GM18870 (cell line): ENCODE data around the gene UVSSA.
"Not testable (repeated sequence)": the region's sequence is repeated elsewhere in the genome, so short reads cannot be mapped to it uniquely, and the experiment has no call there.

ENCODE experiments used
- ATAC-seq: cut with Tn5 transposase; IDR thresholded peaks from one replicate; pipeline ENCODE4 v1.9.1; 2021; ENCODE audit warnings: moderate library complexity; ENCODE audit not compliant: unreplicated experiment

UVSSA gene

DNA sequence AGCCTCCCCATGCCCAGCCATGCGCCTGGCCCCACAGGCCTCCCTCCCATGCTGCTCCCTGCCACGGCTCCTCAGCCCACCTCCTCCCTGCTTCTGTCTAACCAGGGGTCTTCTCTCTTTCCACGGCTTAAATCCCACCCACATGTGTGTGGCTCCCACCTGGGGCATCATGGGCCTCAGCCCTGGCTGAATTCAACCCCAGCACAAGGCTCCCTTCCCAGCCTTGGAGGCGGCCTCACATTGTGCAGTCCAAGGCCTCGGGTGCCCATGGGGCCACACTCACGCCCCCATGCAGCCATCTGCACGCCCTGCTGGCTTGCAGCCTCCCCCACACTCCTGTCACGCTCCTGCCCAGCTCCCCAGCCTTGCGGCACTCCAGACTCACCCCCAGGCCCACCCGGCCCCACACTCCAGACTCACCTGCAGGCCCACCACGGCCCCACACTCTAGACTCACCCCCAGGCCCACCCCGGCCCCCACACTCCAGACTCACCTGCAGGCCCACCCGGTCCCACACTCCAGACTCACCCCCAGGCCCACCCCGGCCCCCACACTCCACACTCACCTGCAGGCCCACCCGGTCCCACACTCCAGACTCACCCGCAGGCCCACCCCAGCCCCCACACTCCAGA is 30.4 kb upstream of the UVSSA start:
- ATAC-seq: no peak

DNA sequence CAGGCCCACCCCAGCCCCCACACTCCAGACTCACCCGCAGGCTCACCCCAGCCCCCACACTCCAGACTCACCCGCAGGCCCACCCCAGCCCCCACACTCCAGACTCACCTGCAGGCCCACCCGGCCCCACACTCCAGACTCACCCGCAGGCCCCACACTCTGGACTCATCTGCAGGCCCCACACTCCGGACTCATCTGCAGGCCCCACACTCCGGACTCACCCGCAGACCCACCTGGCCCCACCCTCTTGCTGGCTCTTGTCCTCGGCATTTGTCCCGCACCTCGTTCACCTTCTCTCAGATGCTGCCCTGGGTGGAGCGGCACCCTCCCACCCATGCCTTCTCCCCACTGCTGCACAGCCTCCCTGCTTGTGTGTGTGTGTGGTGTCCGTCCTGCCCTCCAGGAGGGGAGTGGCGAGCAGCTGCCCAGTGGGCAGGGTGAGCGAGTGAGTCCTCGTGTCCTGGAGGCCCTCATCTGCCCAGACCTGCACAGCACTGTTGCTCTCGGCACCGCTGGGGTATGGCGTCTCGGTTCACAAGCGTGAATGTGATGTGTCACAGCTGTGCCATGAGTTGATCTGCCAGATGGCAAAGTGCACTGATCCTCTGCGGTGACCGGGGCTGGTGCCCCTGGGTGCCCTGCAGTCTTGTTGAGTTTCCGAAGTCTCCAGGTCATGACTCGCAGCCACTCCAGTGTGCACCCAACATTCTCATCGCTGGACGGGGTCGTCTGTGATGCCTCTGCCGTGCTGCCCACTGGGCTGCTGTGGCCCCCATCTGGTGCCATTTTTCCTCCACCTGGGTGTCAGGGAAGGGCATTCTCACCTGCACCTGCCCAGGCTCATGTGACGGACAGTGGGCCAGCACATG is 29.6 kb upstream of the UVSSA start:
- ATAC-seq: no peak

DNA sequence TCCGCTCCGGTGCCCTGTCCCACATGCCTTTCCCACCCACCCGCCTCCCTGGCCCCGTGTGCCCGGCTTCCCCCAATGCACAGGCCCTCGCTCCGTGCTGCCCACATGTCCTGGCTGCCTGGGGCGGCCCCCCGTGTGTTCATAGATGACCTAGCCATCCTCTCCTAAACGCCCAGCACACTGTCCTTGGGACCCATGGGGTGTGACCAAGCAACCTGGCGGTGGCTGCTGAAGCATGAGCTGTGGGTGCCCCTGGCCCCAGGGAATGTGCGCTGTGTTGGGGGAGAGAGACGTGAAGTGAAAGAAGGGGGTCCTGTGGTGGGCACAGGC is 29.0 kb upstream of the UVSSA start:
- no peak for ATAC-seq

DNA sequence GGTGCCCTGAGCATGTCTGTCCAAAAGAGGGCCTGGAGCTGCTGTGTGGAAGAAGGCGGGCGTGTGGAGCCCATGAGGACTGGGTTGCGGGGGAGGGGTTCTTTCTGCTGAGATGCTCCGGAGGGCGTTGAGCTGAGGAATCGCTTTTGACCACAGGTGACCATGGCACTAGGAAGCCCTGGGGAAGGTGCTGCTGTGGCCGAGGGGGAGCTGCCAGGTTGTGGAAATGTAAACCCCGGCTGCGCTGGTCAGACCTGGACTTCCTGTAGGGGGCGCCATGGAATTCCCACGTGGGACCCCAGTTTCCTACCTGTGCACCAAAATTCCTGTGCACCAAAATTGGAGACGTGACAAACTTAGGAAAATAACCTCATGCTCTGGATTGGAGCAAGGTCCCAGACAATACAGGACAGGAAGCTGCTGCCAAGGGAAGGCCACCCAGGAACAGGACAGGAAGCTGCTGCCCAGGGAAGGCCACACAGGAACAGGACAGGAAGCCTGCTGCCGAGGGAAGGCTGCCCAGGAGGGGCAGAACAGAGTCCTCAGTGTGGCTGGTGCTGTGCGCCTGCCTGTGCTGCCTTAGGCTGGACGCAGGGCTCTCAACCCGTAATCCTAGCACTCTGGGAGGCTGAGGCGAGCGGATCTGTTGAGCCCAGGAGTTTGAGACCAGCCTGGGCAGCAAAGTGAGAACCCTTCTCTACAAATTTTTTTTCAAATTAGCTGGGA is 28.4 kb upstream of the UVSSA start:
- no peak for ATAC-seq

DNA sequence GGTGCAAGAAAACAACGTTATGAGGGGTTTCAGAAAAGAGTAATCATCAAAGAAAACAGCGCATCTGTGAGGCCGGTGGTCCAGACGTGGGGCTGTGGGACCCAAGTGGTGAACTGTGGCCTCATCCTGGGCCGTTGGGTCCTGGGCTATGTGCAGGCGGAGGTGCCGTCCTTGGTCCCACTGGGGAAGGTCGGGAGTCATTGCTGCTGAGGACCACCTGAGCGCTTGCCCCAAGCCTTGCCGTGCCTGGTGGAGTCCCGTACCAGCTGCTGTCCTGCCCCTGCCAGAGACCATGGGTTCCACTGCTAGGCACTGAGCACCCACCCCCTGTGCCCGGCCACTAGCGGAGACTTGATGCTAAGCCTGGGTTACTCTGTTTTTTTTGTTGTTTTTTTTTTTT is 25.5 kb upstream of the UVSSA start:
- ATAC-seq: no peak

DNA sequence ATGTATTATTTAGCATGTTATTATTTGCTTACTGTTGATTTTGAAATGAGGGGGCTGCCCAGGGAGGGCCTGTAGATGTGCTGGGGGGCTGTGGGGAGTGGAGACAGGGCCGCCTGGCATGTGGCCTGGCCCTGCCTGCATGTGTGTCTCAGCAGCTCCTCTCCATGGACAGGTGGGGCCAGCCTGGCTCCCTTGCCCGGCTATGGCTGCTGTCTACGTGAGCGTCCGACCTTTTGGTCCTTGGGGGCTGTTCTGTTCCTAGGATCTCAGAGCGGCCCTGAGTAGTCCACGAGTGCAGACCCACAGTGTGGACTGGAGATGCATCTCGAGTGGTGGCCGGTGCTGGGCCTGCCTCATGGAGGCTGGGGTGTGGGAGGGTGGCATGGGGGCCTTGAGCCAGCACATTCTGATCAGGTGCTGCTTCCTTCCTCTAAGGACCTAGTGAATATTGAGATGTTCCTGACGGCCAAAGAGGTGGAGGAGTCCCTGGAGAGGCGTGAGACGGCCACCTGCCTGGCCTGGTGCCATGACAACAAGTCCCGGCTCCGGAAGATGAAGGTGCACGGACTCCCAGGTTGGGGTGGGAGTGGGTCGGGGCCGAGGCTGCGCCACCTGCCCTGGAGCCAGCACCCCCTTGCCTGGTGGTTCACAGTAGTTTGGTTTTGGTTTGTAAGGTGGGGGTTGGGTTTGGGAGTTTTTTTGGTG is 24.9 kb upstream of the UVSSA start:
- ATAC-seq: no peak

DNA sequence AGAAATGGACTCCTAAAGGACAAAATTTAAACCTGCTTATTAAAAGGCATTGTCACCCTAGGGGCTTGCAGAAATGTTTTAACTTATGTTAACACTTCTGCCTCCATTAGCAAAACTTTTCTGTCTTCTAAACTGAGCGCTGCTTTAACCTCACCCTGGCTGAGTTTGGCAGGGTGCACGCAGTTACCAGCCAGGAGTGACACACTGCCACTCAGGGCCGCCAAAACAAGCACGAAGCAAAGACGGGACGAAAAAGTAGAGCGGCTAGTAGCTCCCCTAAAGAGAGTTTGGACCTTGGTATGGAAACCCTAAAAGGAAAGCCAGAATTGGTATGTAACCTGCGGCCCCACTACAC is 23.8 kb upstream of the UVSSA start:
- no peak for ATAC-seq

DNA sequence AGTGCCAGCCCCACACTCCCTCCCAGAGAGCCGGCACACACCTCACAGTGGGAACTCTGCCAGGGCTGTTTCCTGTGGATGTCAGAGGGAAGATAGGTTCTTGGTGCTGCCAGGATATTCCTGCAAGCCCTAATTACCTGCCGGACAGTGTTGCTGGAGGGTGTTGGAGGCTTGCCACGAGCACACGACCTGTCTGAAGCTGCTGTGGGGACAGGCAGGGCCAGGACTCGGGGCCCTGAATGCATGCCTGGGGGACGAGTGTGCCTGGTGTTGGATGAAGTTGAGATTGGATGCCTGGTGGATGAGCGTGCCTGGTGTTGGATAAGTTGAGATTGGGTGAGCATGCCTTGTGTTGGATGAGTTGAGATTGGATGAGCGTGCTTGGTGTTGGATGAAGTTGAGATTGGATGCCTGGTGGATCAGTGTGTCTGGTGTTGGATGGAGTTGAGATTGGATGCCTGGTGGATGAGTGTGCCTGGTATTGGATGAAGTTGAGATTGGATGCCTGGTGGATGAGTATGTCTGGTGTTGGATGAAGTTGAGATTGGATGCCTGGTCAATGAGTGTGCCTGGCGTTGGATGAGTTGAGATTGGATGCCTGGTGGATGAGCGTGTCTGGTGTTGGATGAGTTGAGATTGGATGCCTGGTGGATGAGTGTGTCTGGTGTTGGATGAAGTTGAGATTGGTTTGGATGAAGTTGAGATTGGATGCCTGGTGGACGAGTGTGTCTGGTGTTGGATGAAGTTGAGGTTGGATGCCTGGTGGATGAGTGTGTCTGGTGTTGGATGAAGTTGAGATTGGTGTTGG is 23.2 kb upstream of the UVSSA start:
- no peak for ATAC-seq

DNA sequence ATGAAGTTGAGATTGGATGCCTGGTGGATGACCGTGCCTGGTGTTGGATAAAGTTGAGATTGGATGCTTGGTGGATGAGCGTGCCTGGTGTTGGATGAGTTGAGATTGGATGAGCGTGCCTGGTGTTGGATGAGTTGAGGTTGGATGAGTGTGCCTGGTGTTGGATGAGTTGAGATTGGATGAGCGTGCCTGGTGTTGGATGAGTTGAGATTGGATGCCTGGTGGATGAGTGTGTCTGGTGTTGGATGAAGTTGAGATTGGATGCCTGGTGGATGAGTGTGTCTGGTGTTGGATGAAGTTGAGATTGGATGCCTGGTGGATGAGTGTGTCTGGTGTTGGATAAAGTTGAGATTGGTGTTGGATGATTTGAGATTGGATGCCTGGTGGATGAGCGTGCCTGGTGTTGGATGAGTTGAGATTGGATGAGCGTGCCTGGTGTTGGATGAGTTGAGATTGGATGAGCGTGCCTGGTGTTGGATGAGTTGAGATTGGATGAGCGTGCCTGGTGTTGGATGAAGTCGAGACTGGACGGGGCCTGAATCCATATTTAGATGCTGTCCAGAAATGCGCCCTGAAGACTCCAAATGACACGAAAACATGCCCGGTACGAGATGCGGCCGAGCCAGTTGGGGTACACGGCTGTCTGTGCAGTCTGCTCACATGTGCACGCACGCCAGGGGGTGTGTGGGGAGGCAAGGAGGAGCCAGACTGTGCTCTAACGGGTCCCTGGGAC is 22.4 kb upstream of the UVSSA start:
- not testable (repeated sequence) for ATAC-seq

DNA sequence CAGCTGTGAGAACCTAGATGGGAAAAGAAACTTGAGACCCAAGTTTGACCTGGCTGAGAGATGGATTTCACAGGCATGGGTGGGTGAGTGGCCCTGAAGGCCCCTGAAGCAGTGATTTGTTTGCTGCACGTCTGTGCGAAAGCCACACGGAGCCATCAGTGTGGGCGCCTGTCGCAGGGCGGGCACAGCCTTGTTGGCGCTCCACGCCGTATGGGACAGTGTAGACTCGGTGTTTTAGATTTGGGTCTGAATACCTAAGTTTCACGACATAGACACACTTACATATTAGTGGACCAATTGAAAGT is 21.9 kb upstream of the UVSSA start:
- no peak for ATAC-seq

DNA sequence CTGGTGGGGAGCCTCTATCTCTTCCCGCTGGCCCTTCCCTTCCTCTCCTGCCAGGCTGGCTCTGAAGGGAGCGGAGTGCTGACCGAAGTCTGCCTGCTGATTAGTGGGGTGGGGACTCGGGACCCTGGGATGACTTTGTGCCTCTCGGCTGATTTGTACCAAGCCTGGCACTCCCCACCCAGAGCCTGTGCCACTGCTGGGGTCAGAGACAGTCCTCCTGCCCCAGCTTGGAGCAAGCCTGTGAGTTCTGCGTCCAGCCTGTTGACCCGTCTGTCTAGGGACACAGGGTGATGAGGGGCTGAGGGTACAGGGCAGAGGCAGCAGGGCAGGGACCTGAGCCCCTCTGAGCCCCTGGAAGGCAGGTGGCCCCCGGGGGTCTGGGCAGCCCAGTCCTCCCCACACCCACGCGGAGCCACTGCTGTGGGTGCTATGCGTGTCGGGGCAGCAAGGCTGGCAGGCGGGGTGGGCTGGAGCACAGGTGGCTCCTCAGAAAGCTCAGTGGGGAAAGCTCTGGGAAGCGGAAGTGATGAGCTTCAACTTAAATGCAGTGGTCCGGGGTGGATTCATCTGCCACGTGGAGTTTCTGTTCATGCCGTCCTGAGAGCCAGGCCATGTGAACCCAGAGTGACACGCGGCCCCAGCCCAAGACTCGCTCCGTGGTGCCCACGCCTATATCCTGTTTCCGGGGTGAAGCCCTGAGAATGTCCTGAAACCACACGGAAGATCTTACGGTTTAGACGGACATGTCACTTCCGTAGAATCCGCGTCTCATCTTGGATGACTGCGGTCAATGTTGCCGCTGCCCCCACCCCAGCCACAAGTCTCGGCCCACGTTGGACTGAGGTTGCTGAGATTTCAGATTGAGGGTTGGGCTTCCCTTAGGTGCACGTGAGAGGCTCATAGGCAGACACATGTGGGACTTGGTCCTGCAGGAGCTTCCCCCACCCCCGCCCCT is 21.1 kb upstream of the UVSSA start:
- no peak for ATAC-seq

DNA sequence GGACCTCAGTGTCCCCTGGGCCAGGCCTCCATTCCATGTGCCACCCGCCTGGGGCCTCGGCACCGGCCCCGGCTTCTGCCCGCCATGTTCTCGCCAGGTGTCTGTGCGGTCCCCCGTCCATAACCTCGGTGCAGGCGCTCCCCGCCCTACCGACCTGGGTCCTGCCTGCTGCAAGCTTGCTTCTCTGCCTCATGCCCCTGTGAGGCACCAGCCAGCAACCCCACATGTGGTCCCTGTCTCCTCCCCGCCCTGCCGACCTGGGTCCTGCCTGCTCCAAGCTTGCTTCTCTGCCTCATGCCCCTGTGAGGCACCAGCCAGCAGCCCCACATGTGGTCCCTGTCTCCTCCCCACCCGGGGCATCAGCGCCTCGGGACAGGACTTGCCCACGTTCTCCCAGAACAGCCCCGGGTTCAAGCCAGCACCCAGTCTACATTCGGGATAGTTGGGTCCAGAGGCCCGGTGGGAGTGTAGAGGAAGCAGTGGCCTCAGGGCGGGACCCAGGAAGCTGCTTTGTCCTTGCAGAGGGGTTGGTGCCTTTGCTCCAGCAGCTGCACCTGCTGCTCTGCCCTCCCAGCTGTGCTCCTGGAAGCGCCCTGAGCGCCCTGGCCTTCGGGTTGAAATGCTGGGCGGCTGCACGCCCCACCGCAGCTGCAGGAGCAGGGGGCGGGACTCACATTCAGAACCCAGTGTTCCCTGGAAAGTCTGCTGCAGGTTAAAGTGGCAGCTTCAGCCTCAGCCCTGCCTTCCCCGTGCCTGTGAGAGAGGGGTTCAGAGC is 20.1 kb upstream of the UVSSA start:
- no peak for ATAC-seq

DNA sequence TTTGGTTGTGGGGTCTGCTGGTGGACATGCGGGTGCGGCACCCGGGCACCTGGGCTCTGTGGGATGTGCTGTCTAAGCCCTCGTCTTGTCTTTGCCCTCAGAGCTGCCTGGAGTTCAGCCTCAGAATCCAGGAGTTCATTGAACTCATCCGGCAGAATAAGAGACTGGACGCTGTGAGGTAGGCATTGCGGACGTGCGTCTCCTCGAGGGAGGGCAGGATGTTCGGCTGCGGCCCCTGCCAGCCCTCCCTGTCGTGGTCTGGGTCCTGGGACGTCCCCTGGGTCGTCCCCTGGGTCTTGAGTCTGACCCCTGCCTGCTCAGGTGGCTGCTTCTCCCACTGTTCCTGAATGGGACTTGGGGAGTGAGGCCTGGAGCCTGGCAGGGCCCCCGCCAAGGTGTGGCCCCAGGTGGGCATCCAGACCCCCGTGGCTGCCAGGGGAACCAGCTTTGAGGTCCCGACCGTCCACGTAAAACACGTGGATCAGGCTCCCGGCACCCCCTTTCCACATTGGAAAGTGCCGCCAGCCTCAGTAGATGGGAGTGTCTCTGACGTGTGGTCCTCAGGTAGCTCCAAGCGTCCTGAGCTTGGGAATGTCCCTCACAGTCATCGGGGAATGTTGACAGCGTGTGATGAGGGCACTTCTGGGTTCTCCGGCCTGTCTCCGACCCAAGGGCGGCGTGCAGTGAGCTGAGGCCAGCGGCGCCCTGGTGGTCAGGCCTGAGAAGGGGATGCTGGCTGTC is 19.3 kb upstream of the UVSSA start:
- no peak for ATAC-seq

DNA sequence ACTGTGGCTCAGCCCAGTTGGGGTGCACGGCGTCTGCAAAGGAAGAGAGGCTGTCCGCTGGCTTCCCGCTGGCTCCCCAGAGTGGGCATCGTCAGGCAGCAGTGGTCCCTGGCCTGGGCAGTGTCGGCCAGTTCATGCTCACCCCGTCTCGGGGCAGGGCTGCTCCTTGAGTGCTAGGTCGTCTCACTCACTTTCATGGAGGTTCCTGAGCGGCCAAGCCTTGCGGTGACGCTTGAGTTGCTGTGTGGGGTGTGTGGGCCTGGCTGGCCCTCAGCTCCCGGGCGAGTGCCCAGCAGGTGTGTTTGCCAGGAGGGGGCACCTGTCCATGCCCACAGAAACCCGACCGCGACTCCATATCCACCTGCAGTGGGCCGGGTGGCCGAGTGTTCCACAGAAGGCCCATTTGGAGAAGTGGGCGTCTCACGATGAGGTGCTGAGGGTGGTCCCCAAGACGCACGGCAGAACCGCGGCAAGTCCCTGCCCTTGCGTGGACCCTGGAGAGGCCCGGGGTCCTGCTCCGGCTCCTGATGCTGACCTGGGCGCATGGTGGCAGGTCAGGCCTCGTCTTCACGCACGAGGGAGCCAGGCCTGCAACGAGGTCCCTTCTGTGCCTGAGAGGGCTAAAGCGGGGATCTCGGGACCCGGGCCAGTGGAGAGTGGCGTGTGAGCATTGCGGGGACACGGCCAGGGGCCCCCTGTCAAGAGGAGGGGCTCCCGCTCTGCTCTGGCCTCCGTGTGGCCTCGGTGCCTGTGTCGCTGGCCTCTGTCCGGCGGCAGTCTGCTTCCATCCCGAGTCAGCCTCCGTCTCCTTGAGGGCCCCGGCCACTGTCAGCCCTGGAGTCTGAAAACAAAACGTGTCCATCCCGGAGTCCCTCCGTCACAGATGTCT is 18.5 kb upstream of the UVSSA start:
- ATAC-seq: no peak

DNA sequence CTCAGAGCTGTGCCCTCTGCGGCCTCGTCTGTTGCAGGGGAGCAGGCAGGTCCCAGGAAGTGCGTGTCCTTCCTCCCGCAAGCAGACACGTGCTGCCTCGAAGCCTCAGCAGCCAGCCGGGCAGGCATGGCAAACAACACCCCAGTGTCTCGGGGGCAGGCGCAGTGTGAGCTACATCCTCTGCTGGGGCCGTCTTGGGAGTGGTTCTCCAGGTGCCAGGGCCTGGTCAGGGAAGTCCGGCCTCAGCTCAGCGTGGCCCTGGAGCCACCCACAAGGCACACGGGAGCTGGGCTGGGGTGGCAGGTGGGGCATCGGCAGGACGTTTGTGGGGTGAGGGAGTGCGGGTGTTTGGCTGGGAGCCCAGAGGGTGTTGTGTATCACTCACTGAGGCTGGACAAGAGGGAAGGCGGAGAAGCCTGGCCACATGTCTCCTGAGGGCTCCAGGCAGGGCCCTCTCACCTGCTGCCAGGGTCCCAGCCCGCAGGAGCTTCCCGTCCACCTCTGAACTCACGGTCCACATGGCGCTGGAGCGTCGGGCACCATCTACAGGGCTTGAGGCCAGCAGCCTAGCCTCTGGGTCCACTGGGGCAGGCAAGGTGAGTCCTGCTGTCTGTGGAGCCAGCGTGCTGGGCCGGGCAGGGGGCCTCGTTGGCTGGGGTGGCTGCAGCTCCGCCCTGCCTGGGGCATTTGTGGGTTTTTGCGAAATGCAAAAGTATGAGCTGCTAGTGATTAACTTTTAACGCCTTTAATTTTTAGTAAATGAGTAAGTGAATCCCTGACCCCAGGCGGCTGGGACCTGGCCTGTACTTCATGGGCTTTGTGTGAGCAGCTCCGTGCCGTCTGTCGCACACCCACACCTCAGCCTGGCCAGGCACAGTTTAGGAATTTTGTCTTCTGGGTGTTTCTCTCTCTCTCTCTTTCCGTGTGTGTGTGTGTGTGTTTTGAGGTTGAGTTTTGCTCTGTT is 17.3 kb upstream of the UVSSA start:
- ATAC-seq: no peak
